SK-N-SH (cell line): ENCODE data around the gene BLCAP. TPM values are rescaled to one million over a fixed set of nuclear protein-coding genes. Genes with fewer than 3 reads are reported as not detected.

Source experiments
- CTCF ChIA-PET: fragments of 300-600, 350-600 bp; formaldehyde crosslinking; extraction: SDS; loops from one replicate; lab custom pipeline; 2021; lab: Yijun Ruan, JAX
- POLR2A ChIA-PET: fragments of 350-600 bp; sonication (Branson Sonifier 250); formaldehyde crosslinking; extraction: SDS; loops from one replicate; lab custom pipeline; 2020; ENCODE audit warnings: antibody characterized with exemption, inconsistent platforms; lab: Yijun Ruan, JAX
- DNase-seq: peaks from one replicate; pipeline ENCODE4 v3.0.0; 2012
- H2AFZ ChIP-seq: fragments of 200-600 bp; sonication (generic); 2 replicates; pipeline ENCODE4 v1.8.1; 2016; ENCODE audit warnings: antibody characterized with exemption, mild to moderate bottlenecking, low read depth
- H3F3A ChIP-seq: fragments of 200-600 bp; sonication (generic); replicated peaks from 2 replicates; pipeline ENCODE3; 2016; ENCODE audit warnings: antibody characterized with exemption, mild to moderate bottlenecking; ENCODE audit not compliant: insufficient read depth
- H3K27ac ChIP-seq, 2 experiments: fragments of 200-500 bp in 1 of 2; fragments of 200-600 bp in 1 of 2; sonication (Bioruptor generic) in 1 of 2; sonication (generic), shearing (Covaris generic) in 1 of 2; 2 replicates each; pipeline versions ENCODE4 v1.5.1 to v1.6.1; 2014 to 2016; ENCODE audit warnings: low read depth in 2 of 2, inconsistent platforms in 1 of 2, low read length in 1 of 2, mild to moderate bottlenecking in 1 of 2, mixed read lengths in 1 of 2
- H3K27me3 ChIP-seq: fragments of 200-600 bp; sonication (generic), shearing (Covaris generic); 2 replicates; pipeline ENCODE4 v1.6.1; 2016; ENCODE audit warnings: mixed run types; ENCODE audit not compliant: insufficient read depth
- H3K36me3 ChIP-seq, 2 experiments: fragments of 200-500 bp in 1 of 2; fragments of 200-600 bp in 1 of 2; sonication (Bioruptor generic) in 1 of 2; sonication (generic) in 1 of 2; replicated peaks in 1 of 2; 2 replicates each; pipeline versions ENCODE3 to v1.5.1; 2014 to 2016; ENCODE audit warnings: low read length in 1 of 2, mild to moderate bottlenecking in 1 of 2; ENCODE audit not compliant: insufficient read depth in 2 of 2, control insufficient read depth in 1 of 2
- H3K4me1 ChIP-seq, 2 experiments: fragments of 200-500 bp in 1 of 2; fragments of 200-600 bp in 1 of 2; sonication (Bioruptor generic) in 1 of 2; sonication (generic), shearing (Covaris generic) in 1 of 2; 2 replicates each; pipeline versions ENCODE4 v1.5.1 to v1.6.1; 2014 to 2016; ENCODE audit warnings: low read depth in 1 of 2, low read length in 1 of 2, mixed run types in 1 of 2; ENCODE audit not compliant: insufficient read depth in 2 of 2, control insufficient read depth in 1 of 2
- H3K4me2 ChIP-seq: fragments of 200-600 bp; sonication (generic), shearing (Covaris generic); 2 replicates; pipeline ENCODE4 v1.6.1; 2017; ENCODE audit warnings: mixed run types
- H3K4me3 ChIP-seq, 2 experiments: fragments of 200-500 bp in 1 of 2; fragments of 200-600 bp in 1 of 2; sonication (Bioruptor generic) in 1 of 2; sonication (generic), shearing (Covaris generic) in 1 of 2; 2 replicates each; pipeline versions ENCODE4 v1.5.1 to v1.8.1; 2014 to 2016; ENCODE audit warnings: low read depth in 2 of 2, inconsistent platforms in 1 of 2, low read length in 1 of 2, mild to moderate bottlenecking in 1 of 2, mixed read lengths in 1 of 2, moderate library complexity in 1 of 2
- H3K79me2 ChIP-seq: fragments of 200-600 bp; sonication (generic); 2 replicates; pipeline ENCODE4 v1.8.1; 2017; ENCODE audit warnings: mild to moderate bottlenecking; ENCODE audit not compliant: insufficient read depth
- H3K9ac ChIP-seq: fragments of 200-600 bp; sonication (generic); 2 replicates; pipeline ENCODE4 v1.6.1; 2017; ENCODE audit warnings: mixed run types
- H3K9me2 ChIP-seq: fragments of 200-600 bp; sonication (generic); 2 replicates; pipeline ENCODE4 v1.6.1; 2017; ENCODE audit warnings: mixed run types
- H3K9me3 ChIP-seq: fragments of 200-600 bp; sonication (generic); 2 replicates; pipeline ENCODE4 v1.6.1; 2017; ENCODE audit warnings: mixed run types, mild to moderate bottlenecking, moderate library complexity
- H4K20me1 ChIP-seq: fragments of 200-600 bp; sonication (generic); 2 replicates; pipeline ENCODE4 v1.6.1; 2017; ENCODE audit warnings: mild to moderate bottlenecking, mixed run types; ENCODE audit not compliant: insufficient read depth
- CHD2 ChIP-seq: fragments of 150-350 bp; IDR thresholded peaks from 2 replicates; pipeline ENCODE4 v1.6.1; 2018; ENCODE audit warnings: low read length; ENCODE audit not compliant: partially characterized antibody
- ELF1 ChIP-seq: IDR thresholded peaks from 2 replicates; pipeline ENCODE4 v1.4.0; 2012
- GABPA ChIP-seq: IDR thresholded peaks from 2 replicates; pipeline ENCODE4 v1.4.0; 2012; ENCODE audit warnings: low read depth, mild to moderate bottlenecking
- JUND ChIP-seq: IDR thresholded peaks from 2 replicates; pipeline ENCODE4 v1.4.0; 2012
- MEF2A ChIP-seq: IDR thresholded peaks from 2 replicates; pipeline ENCODE4 v1.4.0; 2012; ENCODE audit warnings: low read depth, borderline replicate concordance
- NFIC ChIP-seq: IDR thresholded peaks from 2 replicates; pipeline ENCODE4 v1.4.0; 2012; ENCODE audit warnings: borderline replicate concordance
- NRF1 ChIP-seq: IDR thresholded peaks from 2 replicates; pipeline ENCODE4 v1.6.1; 2012; ENCODE audit warnings: low read depth, mild to moderate bottlenecking, low read length
- RAD21 ChIP-seq: IDR thresholded peaks from 2 replicates; pipeline ENCODE4 v1.6.1; 2012; ENCODE audit warnings: mild to moderate bottlenecking, low read length
- RCOR1 ChIP-seq: fragments of 150-350 bp; IDR thresholded peaks from 2 replicates; pipeline ENCODE4 v1.6.1; 2017; ENCODE audit warnings: antibody characterized with exemption, low read length
- RXRA ChIP-seq: IDR thresholded peaks from 2 replicates; pipeline ENCODE4 v1.4.0; 2012; ENCODE audit warnings: low read depth, mild to moderate bottlenecking, borderline replicate concordance
- SIN3A ChIP-seq: IDR thresholded peaks from 2 replicates; pipeline ENCODE4 v1.6.1; 2012; ENCODE audit warnings: low read depth, mild to moderate bottlenecking, low read length, moderate library complexity, borderline replicate concordance
- SMC3 ChIP-seq: IDR thresholded peaks from 2 replicates; pipeline ENCODE4 v1.6.1; 2012; ENCODE audit warnings: low read depth, low read length, improper control_type of control experiment
- TAF1 ChIP-seq: IDR thresholded peaks from 2 replicates; pipeline ENCODE4 v1.6.1; 2012; ENCODE audit warnings: low read depth, mild to moderate bottlenecking, low read length, moderate library complexity, borderline replicate concordance
- WGBS: methylation state at CpG from one replicate; pipeline ENCODE4 v1.1.6; 2017; ENCODE audit warnings: low lambda C conversion rate; 5-methylcytosine and 5-hydroxymethylcytosine counted together
- polyA plus RNA-seq, 3 experiments: library from polyadenylated mRNA; depleted of rRNA; stranded (reverse); fragments of >200 nt; gene quantifications; 2 replicates each; pipeline ENCODE4 v1.2.3, GENCODE V29; 2012
- TF ChIP-seq, protein P1 (sequence below): fragments of 200-600 bp; sonication (generic); IDR thresholded peaks from 2 replicates; pipeline ENCODE4 v1.6.1; 2017; ENCODE audit warnings: antibody characterized with exemption, mild to moderate bottlenecking, moderate library complexity
- TF ChIP-seq, protein P2 (sequence below): fragments of 150-350 bp; IDR thresholded peaks from 2 replicates; pipeline ENCODE4 v1.6.1; 2016; ENCODE audit warnings: mild to moderate bottlenecking, low read depth, low read length

BLCAP gene
- polyA plus RNA-seq, 1 of the 3 experiments (the other 2 are of a cell fraction) = 55.8 TPM

DNA sequence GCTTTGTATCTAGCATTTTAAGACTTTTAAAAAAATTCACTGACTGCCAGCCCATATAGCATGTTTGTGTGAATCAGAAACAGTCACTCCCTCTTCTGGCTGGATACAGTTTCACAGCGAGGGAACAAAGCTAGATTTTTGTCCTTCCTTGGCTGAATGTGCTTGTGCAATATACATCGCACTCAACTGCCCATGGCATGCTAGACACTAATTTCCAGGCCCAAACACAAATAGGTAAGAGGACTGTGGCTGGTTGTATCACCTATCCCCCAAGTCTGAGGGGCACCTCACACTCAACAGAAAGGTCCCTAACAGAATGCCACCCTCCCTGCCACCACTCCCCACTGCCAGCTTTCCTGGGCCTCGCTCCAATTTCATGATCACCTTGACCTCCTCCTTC, 16.2 kb upstream of the BLCAP start:
- CTCF ChIA-PET = interaction anchor here (0.5 to 1.2 kb wide), 5 partner anchors 9 to 862 kb away, joined by 3 to 6 read pairs (median 3); partner anchors contain the start of gene BLCAP
- POLR2A ChIA-PET = no interaction called here
- Histone ChIP-seq H3K4me1 (no peaks in the 10 kb centered on the region), H3K36me3 (no peaks in the 10 kb centered on the region), H3K9ac (no peak overlapping the region), H3K9me2 (no peaks in the 10 kb centered on the region), H3K4me2 (no peak overlapping the region), H3K9me3 (no peaks in the 10 kb centered on the region), H4K20me1 (no peaks in the 10 kb centered on the region), H3K4me3 (no peak overlapping the region), H2AFZ (no peak overlapping the region), H3K27me3 (peaks cover 7% of the 10 kb centered on the region; the same call in 1 of the 2 replicates), H3K27ac (no peak overlapping the region), H3K79me2 (no peaks in the 10 kb centered on the region), H3F3A (no peaks in the 10 kb centered on the region)
- WGBS = 63% methylated on average over 3 of the region's 3 CpGs
- peak; percentile 52 for DNase-seq
- TF ChIP-seq RAD21 = peak; percentile 46
- TF ChIP-seq, protein P1, sequence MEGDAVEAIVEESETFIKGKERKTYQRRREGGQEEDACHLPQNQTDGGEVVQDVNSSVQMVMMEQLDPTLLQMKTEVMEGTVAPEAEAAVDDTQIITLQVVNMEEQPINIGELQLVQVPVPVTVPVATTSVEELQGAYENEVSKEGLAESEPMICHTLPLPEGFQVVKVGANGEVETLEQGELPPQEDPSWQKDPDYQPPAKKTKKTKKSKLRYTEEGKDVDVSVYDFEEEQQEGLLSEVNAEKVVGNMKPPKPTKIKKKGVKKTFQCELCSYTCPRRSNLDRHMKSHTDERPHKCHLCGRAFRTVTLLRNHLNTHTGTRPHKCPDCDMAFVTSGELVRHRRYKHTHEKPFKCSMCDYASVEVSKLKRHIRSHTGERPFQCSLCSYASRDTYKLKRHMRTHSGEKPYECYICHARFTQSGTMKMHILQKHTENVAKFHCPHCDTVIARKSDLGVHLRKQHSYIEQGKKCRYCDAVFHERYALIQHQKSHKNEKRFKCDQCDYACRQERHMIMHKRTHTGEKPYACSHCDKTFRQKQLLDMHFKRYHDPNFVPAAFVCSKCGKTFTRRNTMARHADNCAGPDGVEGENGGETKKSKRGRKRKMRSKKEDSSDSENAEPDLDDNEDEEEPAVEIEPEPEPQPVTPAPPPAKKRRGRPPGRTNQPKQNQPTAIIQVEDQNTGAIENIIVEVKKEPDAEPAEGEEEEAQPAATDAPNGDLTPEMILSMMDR = peak; percentile 45
- TF ChIP-seq GABPA = no peak
- TF ChIP-seq SMC3 = 0 out of 2 replicates have a peak, but pooled peaks have one; percentile 19

DNA sequence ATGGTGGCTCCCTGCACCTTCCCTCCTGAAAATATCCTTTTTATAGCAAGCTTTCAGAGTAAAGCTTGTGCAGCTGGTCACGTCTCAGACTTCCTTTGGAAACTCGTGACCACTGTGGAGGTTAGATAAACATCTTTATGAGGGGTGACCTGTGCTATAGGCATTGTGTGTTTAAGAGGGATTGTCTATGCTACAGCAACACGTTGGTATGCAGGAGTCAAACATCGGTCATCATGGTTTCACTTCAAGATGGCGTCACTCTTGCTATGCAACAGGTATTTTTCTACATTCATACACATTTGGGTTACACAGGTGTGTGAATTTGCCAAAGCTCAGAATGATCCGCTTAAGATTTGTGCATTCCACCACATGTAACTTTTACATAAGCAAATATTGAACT, 14.6 kb upstream of the BLCAP start:
- Histone ChIP-seq H2AFZ (no peak overlapping the region), H4K20me1 (no peaks in the 10 kb centered on the region), H3K4me2 (no peak overlapping the region), H3F3A (no peaks in the 10 kb centered on the region), H3K27me3 (peaks cover 7% of the 10 kb centered on the region; the same call in 1 of the 2 replicates), H3K4me3 (no peak overlapping the region), H3K79me2 (no peaks in the 10 kb centered on the region), H3K27ac (no peak overlapping the region), H3K36me3 (no peaks in the 10 kb centered on the region), H3K4me1 (no peaks in the 10 kb centered on the region), H3K9ac (no peak overlapping the region), H3K9me2 (no peaks in the 10 kb centered on the region), H3K9me3 (no peaks in the 10 kb centered on the region)
- CTCF ChIA-PET = interaction anchor here (0.8 to 2.6 kb wide), 10 partner anchors 9 to 680 kb away, joined by 3 to 16 read pairs (median 4); no protein-coding TSS in a partner anchor
- WGBS = 82% methylated on average over 6 of the region's 6 CpGs
- POLR2A ChIA-PET = no interaction called here
- no peak for DNase-seq
- TF ChIP-seq RXRA = no peak
- no peak for TF ChIP-seq JUND
- no peak for TF ChIP-seq SIN3A
- no peak for TF ChIP-seq CHD2
- no peak for TF ChIP-seq NFIC
- TF ChIP-seq NRF1 = no peak
- no peak for TF ChIP-seq SMC3
- TF ChIP-seq RCOR1 = no peak
- TF ChIP-seq, protein P2, sequence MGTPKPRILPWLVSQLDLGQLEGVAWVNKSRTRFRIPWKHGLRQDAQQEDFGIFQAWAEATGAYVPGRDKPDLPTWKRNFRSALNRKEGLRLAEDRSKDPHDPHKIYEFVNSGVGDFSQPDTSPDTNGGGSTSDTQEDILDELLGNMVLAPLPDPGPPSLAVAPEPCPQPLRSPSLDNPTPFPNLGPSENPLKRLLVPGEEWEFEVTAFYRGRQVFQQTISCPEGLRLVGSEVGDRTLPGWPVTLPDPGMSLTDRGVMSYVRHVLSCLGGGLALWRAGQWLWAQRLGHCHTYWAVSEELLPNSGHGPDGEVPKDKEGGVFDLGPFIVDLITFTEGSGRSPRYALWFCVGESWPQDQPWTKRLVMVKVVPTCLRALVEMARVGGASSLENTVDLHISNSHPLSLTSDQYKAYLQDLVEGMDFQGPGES = no peak
- no peak for TF ChIP-seq MEF2A
- TF ChIP-seq ELF1 = no peak
- no peak for TF ChIP-seq TAF1
